GM21786 (cell line): ENCODE results near the gene MTCL1.

Experiments
- ATAC-seq: cut with Tn5 transposase; IDR thresholded peaks from one replicate; pipeline ENCODE4 v1.9.1; 2021; ENCODE audit not compliant: unreplicated experiment

Gene MTCL1

DNA sequence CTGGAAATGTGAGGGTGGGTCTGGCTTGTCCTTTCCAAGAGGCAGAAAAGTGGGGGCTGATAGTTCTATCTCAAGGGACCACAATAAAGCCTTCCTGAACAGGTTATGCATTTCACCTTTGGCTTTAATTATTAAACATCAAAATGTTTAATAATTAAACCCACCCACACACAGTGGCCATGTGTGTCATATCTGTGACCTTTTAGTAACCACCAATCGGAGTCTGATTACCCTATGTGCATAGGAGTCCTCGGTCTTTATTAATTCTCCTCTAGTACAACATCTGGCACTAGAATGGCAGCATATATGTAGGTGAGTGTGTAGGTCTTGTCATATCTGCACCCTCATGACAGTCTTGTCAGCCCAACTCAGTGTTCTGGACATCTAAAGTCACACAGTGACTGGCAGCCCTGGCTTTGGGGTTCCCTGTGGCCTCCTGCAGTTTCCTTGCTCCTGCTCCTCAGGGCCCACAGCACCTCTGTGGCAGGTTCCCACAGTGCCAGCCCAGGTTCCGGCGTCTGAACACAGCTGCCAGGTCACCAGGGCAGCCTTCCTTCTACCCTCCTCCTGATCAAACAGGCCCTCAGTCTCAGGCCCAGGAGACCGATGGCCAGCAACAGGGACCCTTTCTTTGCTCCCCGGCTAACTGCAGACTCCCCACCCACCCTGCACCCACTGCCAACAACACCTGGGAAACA, 100.9 kb downstream of the MTCL1 start:
- no peak for ATAC-seq

DNA sequence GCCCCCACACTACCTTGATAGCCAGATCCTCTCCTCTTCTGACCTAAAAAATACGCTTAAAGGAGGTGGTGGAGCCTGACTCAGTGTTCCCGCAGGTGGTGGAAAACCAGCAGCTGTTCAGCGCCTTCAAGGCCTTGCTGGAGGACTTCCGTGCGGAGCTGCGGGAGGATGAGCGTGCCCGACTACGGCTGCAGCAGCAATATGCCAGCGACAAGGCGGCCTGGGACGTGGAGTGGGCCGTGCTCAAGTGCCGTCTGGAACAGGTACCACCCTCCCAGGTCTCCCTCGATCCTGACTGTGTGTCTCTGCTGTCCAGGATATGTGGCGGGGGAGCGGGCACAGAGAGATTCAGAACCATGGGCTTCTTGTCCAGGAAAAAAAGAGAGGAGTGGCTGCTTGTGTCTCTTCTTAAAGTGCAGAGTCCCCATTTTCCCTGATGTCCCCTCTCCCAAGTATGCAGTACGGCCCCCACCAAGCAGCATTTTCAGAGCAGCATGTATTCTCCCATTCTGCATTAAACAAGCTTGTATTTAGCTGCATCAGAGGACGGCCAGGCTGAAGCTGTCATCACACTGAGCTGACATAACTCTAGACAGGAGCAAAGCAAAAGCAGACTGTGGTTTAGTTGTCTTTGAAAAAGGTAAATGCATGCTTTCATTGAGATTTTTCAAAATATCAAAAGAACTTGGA, 101.6 kb downstream of the MTCL1 start:
- no peak for ATAC-seq

DNA sequence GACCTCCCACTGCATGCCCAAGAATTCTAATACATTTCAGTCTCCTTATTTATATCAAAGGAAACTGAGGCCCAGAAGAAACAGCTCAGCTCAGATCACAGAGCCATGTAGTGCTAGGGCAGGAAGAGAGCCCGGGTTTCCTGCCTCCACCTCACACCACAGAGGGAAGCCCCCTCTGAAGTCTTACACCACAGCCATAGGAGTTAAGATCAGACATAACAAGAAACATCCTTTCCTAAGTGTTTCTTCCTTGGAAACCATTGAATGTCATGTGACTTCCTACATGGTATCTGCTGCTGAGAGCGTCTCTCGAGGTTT, 102.1 kb downstream of the MTCL1 start:
- ATAC-seq: no peak

DNA sequence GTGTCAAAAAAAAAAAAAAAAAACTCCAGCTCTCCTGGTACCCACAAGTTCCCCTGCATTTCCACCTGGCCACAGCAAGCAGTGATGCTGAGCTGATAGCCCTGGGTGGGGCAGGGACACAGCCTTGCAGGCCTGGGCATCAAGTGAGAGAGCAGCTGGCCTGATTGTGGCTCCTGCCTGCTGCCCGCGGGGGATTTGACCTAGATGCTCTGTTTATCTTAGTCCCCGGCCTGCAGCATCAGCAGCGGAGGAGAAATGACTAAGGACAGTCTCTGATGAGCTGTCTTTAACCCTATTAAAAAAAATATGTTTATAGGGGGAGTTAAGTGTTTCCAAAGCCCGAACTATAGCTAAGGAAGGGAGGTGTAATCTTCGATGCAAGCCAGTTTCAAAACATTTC, 102.6 kb downstream of the MTCL1 start:
- ATAC-seq: no peak

DNA sequence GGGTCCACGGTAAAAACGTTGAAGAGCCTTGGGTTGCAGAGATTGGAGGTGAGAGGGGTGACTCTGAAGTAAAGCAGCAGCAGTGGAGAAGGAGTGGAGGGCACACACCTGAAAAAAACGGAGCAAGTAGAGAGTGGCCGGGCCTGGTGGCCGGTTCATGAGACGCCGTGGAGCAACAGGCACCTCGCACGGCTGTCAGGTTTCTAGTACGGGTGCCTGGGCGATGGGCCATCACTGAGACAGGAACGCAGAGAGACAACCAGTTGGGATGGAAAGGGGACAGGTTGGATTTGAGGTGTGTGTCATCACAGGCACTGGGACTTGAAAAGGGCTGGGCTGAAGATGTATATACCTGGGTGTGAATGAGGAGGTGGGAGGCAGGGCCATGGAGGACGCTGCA, 104.2 kb downstream of the MTCL1 start:
- ATAC-seq: no peak

DNA sequence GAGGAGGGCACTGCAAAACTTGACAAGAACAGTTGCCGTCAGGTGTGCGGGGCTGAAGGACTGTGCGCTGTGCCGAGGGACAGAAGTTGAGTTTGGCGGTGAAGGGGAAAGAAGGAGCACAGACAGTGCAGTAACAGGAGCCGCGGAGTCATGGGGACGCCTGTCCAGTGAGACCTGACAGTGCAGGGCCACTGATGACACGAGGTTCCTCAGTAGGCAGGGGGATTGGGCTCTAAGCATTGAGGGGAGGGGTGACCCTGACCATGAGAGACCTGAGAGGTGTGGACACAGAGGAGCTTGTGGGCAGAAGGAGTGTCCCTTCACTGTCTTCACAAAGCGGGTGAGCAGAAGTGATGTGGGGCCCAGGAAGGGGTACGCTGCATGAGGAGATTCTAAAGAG, 104.8 kb downstream of the MTCL1 start:
- no peak for ATAC-seq

DNA sequence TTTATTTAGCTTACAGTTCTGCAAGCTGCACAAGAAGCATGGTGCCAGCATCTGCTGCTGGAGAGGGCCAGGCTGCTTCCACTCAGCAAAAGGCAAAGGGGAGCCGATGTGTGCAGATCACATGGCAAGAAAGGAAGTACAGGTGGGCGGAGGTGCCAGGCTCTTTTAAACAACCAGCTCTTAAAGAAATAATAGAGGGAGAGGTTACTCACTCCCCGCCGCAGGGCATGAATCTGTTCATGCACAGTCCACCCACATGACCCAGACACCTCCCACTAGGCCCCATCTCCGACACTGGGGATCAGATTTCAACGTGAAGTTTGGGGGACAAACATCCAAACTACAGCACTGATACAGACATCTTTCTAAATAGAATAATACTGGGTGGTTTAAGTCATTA, 105.8 kb downstream of the MTCL1 start:
- no peak for ATAC-seq

DNA sequence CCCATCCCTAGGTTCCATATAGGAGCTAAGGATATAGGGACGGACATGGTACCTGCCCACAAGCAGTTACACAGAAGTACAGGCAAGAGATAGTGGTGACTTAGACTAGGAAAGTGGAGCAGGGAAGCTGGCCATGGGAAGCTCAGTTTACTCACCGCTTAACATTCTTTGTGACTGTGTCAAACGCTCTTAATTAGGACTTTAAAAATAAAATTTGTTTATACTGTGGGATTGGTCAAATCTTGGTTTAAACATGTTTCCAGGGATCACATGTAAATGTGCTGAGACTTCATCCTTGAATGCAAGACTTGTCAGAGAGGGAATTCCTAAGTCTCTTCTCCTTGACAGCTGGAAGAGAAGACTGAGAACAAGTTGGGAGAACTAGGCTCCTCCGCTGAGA, 107.3 kb downstream of the MTCL1 start:
- no peak for ATAC-seq

DNA sequence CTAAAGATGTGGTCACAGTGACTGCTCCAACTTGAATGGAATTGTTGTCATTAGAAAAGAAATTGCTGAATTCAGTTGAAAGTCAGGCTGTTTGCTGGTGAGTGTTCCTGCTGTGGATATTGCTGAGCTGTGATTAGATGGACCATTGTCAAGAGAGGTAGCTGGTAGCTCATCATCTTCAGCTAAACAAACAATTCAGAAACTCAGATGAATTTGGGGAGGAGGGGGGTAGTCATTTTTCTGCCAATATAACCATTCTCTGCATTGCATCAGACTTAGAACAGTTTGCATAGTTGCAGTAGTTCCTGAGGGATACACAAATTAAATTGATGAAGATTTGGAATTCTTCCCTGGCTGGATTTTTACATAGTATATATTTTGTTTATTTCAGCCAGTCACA, 108.3 kb downstream of the MTCL1 start:
- ATAC-seq: no peak

DNA sequence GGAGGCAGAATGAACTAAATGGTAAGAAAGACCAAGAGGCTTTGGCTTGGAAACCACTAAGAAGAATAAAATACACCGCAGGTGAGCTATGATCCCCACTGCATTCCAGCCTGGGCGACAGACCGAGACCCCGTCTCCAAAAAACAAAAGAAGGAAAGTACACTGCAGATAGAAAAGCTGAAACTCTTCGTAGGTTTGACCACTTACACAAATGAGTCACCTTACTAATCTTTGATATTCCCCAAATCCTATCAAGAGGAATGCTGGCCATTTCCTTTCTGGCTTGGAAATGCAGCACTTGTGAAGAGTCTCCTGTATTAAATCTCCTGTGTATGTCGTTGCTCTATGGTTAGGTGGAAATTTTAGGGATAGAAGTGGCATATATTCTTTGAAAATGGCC, 108.8 kb downstream of the MTCL1 start:
- no peak for ATAC-seq

DNA sequence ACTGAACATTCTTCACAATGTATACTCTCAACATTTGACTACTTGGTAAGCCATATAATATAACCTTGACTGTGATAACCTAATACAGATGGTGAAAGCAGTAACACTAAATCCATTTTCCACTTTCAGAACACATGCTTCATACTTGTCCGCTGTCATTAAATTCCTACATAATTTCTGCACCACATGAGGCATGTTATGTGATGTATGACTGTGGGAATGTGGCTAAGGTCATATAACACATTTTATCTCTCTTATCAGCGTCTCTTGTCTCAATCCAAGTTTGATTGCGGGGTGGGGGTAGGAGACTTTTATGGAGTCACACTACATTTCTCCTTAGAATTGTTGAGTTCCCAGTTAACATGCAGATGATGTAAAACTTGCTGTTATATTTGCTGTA, 110.9 kb downstream of the MTCL1 start:
- ATAC-seq: no peak

DNA sequence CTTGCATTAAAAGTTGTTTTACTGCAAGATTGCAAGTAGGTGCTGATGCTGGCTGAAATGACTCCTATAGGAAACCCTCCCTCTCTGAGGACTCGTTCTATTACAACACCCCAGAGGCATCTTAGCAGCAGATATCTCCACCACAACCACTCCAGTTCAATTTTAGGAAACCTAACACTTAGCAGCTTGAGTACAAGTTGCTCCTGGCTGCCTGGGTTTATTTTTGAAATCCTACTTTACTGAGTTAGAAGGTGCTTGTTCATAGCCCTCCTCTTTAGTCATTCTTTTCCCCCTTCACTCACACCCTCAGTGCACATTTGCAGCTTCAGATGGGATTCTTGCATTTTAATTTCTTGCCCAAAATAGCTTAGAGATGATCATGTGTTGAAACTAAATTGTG, 111.5 kb downstream of the MTCL1 start:
- no peak for ATAC-seq

DNA sequence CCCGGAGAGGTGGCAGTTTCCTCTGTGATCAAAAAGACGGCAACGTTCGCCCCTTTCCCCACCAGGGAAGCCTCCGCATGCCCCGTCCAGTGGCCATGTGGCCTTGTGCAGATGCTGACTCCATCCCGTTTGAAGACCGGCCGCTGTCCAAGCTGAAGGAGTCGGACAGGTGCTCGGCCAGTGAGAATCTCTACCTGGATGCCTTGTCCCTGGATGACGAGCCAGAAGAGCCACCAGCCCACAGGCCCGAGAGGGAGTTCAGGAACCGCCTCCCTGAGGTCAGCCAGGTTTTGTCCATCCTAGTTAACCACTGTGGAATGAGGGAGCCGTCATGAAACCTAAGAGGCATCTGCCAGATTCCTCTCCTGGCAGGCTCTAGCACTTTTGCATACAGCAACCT, 113.6 kb downstream of the MTCL1 start:
- ATAC-seq: no peak

DNA sequence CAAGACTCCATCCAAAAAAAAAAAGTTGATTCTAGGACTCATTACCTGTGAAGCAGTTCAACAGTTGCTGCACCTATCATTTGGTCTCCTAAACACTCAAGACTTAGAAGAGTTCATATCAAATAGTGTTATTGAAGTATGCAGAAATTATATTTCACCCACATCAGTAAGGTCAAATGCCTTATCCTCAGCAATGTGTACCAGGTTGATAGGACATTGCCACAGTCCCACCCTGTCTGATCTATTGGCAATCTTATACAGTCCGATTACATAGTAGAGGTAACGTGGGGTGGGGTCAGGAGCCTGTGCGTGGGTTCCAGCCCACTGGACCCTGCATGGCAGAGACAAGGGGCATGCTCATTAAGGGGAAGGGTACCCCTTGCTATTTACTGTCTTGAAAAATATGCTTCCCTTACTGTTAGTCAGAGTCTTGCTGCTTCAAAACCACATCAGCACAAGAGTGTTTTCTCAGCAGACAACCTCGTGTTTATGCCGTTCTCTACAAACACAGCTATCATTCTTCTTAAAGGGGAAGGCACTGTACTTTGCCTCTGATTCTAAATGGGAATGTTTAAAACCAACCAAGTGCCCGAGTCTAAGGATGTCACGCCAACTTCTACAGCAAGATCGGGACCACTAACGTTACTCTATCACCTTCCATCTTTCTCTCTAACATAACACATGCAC, 115.2 kb downstream of the MTCL1 start:
- ATAC-seq: no peak

DNA sequence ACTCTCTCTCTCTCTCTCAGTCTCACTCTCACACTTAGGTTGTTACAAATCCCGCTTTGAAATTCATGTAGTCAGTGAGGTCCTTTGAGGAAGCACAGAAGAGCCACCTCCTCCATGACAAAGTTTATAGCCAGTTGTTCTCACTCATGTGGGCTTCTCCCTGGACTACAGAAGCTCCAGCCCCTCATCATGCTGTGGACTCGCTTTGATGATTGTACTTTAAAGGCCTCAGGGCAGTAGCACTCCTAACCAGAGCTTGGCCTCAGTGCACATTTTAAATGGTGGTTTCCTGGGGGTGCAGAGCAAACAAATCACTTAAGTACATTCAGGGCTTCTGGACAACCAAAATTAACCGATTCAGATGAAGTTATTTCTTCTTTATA, 115.7 kb downstream of the MTCL1 start:
- no peak for ATAC-seq

DNA sequence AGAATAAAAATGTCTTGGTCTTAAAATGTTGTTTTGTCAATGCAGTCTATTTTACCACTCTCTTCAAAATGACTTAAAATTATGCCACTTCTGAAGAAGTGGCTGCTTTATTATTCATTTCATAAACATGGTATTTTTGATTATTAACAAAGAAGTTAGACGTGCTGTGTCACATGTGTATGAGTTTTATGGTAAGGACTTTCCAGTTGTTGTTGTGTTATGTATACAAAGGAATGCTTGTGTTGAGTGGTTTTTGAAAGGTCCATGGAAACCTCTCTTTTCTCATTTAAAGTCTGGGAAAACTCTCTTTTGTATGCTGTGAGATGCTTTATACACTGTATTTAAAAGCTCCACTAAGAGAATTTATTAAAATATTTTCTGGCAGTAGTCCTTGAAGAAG, 116.2 kb downstream of the MTCL1 start:
- ATAC-seq: no peak

DNA sequence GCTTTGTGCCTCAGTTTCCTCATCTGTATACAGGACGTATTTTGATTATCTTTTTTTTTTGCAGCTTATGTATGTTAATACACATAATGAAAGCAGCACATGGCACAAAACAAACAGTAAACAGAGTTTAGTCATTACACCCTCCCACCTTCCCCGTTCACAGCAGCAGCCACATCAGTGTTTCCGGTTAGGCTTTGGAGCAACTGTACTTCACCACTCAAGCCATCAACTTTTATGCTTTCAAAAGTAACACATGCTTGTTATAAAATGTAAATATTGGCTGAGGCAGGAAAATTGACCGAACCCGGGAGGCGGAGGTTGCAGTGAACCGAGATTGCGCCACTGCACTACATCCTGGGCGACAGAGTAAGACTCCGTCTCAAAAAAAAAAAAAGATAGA, 117.3 kb downstream of the MTCL1 start:
- no peak for ATAC-seq

DNA sequence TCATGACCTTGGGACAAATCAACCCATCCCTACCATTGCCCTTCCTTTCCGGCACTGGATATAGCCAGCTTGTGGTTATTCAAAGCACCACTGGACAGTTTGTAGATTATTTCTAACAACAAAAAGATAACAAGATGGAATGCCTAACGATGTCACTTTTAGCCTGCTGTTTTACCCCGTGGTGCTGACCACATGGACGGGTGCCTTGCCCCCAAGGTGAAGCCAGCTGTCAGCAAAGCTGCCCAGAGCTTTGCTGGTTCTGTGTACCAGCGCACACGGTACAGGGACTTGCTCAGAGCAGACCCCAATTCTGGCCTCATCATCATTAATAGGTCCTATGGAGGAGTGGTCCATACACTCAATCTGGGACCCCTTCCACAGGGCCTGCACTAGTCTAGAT, 118.2 kb downstream of the MTCL1 start:
- ATAC-seq: no peak

DNA sequence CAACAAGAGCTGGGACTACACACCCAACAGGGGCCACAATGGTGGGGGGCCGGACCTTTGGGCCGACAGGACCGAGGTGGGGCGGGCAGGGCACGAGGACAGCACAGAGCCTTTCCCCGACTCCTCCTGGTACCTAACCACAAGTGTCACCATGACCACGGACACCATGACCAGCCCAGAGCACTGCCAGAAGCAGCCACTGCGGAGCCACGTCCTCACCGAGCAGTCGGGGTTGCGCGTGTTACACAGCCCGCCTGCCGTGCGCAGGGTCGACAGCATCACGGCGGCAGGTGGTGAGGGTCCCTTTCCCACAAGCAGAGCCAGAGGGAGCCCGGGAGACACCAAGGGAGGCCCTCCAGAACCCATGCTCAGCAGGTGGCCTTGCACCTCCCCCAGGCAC, 119.5 kb downstream of the MTCL1 start:
- no peak for ATAC-seq

DNA sequence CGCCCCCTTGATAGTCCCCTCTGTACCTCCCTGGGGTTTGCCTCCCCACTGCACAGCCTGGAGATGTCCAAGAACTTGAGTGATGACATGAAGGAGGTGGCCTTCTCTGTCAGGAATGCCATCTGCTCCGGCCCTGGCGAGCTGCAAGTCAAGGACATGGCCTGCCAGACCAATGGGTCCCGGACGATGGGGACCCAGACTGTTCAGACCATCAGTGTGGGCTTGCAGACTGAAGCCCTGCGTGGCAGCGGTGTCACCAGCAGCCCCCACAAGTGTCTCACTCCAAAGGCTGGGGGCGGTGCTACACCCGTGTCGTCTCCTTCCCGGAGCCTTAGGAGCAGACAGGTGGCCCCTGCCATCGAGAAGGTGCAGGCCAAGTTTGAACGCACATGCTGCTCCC, 119.9 kb downstream of the MTCL1 start:
- ATAC-seq: no peak

DNA sequence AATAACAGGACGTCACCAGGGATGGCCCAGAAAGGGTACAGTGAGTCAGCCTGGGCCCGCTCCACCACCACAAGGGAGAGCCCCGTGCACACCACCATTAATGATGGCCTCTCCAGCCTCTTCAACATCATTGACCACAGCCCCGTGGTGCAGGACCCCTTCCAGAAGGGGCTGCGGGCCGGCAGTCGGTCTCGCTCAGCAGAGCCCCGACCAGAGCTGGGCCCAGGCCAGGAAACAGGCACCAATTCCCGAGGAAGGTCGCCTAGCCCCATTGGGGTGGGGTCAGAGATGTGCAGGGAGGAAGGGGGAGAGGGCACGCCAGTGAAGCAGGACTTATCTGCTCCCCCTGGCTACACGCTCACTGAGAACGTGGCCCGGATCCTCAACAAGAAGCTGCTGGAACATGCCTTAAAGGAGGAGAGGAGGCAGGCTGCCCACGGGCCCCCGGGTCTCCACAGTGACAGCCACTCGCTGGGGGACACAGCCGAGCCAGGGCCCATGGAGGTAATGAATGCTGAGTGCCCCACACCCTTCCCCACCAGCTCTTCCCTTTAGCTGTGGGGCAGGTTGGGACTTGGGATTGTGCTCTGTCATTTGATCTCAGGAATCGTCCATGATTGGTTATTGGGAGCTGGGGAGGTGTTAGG, 120.5 kb downstream of the MTCL1 start:
- no peak for ATAC-seq

DNA sequence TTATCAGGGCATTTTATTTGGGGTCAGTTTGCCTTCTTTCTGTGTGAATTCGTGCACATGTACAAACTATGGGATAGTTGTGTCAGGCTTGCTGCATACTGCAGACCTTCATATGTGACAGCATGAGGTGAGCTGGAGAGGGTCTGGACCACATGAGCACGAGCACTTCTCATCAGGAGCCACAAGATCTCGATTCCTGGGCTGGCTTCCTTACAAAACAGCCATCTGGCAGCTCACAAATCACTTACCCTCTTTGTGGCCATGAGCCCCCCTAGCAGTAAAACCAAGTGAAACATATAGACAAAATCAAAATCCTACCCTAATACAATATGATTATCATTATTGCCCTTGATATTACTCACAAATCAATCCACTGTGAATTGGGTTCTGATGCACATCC, 121.2 kb downstream of the MTCL1 start:
- no peak for ATAC-seq
